GM21447 (cell line): ENCODE results near the gene TFAP2D.

Experiments used
- ATAC-seq: cut with Tn5 transposase; IDR thresholded peaks from one replicate; pipeline ENCODE4 v1.9.1; 2021; ENCODE audit not compliant: unreplicated experiment

The TFAP2D gene

DNA sequence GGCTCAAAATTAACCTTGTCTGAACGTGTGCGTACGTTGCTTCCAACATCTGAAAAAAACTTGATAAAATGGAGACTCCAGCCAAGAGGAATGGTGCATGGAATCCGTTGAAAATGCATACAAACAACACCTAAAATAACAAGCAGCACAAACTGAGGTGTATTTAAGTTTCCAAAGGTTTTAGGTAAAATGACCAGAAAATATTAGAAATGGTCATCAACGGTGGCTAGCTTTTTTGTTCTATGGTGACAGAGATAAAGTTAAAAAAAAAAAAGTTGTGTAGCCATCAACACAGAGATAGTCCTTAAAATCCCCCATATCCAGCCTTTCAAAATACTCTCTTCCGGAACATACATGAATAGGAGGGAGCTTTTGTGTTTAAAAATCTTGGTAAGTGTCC lies 104.7 kb downstream of the TFAP2D start:
- ATAC-seq, result no peak

DNA sequence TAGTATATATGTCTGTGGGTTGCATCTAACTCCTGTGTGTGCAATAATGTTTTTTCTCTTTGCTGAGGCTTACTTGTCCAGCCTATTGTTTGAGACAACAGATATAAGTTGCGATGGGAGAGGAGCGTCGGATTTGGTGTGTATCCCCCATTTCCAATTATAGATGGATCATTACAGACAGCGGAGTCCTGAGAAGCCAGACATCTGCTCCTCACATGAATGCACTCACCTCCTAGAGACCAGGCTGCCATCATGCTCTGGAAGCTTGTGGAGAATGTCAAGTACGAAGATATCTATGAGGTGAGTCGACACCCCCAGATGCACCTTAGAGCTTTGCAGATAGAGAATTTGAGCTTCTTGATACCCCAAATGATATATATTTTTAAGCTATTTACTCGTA lies 105.3 kb downstream of the TFAP2D start, which contains the start of gene TFAP2B:
TFAP2B (plus strand) TSS at position 199 of the 400 bp plus-strand sequence; CDS start at position 220, 21 bp downstream.
- ATAC-seq, result no peak

DNA sequence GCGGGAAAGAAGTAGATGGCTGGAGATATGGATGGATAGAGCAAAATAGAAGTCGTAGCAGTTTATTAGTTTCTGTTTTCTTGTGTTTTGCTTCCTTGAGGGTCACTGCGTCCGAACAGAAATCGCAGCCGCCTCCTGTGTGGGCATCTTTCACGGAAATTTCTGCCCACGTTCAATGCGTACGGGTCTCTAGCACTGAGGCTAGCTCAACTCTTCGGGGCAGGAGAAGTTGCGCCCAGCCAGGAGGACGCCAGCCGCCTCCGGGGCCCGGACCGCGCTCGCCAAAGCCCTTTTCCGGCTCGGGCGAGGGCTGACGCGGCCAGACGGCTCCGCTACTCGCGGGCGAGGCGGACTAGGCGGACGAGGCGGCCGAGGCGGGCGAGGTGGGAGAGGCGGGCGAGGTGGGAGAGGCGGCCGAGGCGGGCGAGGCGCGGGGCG lies 106.2 kb downstream of the TFAP2D start:
- no peak for ATAC-seq

DNA sequence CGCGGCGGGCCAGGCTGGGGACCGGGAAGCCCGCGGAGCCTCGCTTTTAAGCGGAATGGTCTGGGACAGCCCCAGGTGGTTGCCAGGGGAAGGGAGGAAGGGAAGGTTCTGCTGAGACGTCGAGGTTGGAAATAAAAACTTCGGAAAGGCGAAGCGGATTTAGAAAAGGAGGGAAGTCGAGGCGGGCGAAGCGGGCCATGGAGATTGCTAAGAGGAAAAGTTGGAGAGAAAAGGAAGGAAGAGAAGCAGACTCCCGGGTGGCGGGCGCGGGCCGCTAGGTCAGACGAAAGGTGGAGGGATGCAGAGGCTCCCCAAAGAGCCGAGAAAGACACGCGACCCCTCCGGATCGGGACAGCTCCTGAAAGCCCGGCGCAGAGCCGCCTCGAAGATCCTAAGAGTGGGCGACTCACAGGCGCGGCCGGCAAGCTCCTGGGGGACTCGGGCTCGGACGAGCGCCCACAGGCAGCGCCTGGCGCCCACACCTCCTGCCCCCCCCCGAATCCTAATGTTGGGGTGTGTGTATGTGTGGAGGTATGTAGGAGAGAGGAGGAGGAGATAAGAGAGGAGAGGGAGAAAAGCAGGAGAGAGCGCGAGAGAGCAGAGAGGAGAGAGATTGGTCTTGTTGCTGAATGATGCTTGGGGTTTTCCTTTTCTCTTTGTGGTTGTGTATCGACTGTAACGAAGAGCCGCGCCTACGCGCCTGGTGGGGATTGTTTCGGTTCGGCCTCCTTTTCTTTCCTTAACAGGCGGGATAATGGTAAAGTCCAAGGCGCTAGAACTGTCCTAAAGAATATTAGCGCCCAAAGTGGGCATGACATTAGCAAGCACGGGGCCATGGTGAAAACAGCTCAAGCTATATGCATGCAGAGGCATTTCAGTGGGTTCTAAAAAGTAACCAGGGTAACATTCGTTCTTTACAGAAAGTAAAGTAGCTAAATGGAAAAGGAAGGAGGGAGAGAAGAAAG lies 106.9 kb downstream of the TFAP2D start:
- no peak for ATAC-seq

DNA sequence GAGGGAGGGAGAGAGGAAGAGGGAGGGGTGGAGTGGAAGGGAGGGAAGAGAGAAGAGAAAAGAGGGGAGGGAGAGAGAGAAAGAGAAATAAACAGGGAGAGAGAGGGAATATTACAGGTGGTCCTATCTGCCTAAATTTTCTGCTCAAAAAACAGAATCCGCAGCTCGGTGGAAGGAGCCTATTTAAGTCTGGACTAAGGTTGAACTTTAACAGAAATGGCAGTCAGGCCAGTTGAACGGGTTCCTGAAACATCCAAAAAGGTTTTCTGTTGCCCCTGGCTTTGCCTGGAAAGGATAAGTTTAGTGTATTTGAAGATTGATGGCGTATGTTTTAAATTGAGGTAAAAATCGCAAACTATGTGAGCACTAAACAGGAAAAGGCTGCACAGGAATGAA lies 107.5 kb downstream of the TFAP2D start:
- no peak for ATAC-seq

DNA sequence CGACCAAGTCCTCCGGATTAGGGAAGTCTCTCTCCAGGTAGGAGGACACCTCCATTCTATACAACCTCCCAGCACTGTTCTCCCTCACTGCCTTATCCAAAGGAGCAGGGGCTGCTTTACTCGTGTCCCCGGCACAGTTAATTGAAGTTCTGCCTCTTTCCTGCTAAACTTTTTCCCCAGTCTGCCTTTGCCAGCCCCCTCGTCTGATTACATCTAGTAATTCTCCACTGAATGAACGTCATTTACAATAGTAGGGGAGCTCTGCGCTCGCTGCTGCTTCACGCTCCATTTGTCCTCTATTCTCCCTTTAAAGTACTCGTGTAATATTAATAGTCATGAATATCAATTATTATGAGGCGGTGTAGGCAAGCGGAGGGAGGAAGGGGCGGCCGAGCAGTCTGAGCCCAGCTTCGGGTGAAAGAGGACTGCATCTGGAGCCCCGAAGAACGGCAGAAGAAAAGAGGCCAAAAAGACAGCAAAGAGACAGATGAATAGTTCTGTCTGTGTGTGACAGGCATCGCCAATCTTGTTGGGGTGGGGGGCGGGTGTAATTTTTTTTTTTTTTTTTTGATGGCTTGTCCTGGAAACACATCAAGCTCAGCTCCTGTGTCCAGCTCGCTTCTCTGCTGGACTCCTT lies 108.2 kb downstream of the TFAP2D start:
- no peak for ATAC-seq

DNA sequence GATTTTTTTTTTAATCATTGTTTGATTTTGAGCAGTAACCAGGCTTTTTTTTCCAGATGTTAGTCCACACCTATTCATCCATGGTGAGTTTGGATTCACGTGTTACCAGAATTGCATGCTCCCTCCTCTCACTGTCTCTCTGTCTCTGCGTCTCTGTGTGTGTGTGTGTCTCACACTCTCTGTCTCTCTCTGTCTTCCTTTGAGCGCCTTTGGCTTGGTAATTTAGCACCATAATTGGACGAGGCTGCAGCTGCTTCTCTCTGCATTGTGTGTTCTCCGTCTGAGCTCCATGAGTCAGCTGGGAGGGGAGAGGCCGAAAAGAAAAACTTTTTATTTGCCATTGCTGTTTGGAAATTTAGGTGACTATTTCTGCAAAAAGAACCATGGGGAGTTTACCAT lies 108.8 kb downstream of the TFAP2D start:
- no peak for ATAC-seq
